GM18517 (cell line): ENCODE results near the gene GABRP.

ENCODE experiments used
- ATAC-seq: cut with Tn5 transposase; IDR thresholded peaks from one replicate; pipeline ENCODE4 v1.9.1; 2021; ENCODE audit warnings: mild to moderate bottlenecking, moderate library complexity; ENCODE audit not compliant: unreplicated experiment

GABRP gene

GRCh38 chr5:170854566-170854965 lies 71.0 kb downstream of the GABRP start:
- no peak for ATAC-seq

GRCh38 chr5:170857066-170857465 lies 73.5 kb downstream of the GABRP start:
- ATAC-seq: no peak

- ATAC-seq: no peak
These were observed 76.9 kb downstream of the GABRP start for GRCh38 chr5:170860415-170860814.

GRCh38 chr5:170860818-170861666 lies 77.5 kb downstream of the GABRP start:
- no peak for ATAC-seq

GRCh38 chr5:170861667-170861916 lies 78.1 kb downstream of the GABRP start:
- ATAC-seq: no peak

GRCh38 chr5:170861917-170862766 lies 78.6 kb downstream of the GABRP start, which contains the start of gene RANBP17:
Gene RANBP17, plus strand, starts transcription at chr5:170862018.
- ATAC-seq: no peak

- no peak for ATAC-seq
These were observed 80.1 kb downstream of the GABRP start for GRCh38 chr5:170863646-170864045.
